PC-3 (cell line): Measurements from ENCODE around the gene STPG4. TPM values are rescaled to one million over a fixed set of nuclear protein-coding genes. Genes with fewer than 3 reads are reported as not detected.

ENCODE experiments used
- ATAC-seq: fragments of 200-7000 bp; cut with Tn5 transposase; 2 replicates; pipeline ENCODE4 v1.9.1; 2020; ENCODE audit warnings: mild to moderate bottlenecking, moderate library complexity
- BruUV-seq: library from RNA; stranded (reverse); fragments of 400-500 nt; replicated peaks from 2 replicates; lab custom pipeline; 2021; lab: Mats Ljungman, UMichigan
- CTCF ChIA-PET: fragments of 300-600 bp; sonication (Branson Sonifier 250); formaldehyde crosslinking; loops from one replicate; lab custom pipeline; 2022; ENCODE audit warnings: antibody characterized with exemption; lab: Charles Lee
- POLR2A ChIA-PET: fragments of 300-600 bp; sonication (Branson Sonifier 250); formaldehyde crosslinking; loops from one replicate; lab custom pipeline; 2022; ENCODE audit warnings: antibody characterized with exemption; ENCODE audit not compliant: unreplicated experiment; lab: Charles Lee
- DNase-seq: peaks from one replicate; pipeline ENCODE4 v3.0.0-alpha.2; 2015
- H2AFZ ChIP-seq: fragments of 300-600 bp; sonication (generic); 2 replicates; pipeline ENCODE4 v1.6.0; 2016; ENCODE audit warnings: antibody characterized with exemption, low read length
- H3F3A ChIP-seq: fragments of 300-600 bp; sonication (generic); one replicate; pipeline ENCODE4 v1.6.0; 2017; ENCODE audit warnings: antibody characterized with exemption, low read length, control low read depth, mild to moderate bottlenecking; ENCODE audit not compliant: unreplicated experiment
- H3K27ac ChIP-seq: fragments of 300-600 bp; sonication (generic); 2 replicates; pipeline ENCODE4 v1.5.1; 2016; ENCODE audit warnings: mild to moderate bottlenecking, low read length
- H3K27me3 ChIP-seq: fragments of 300-600 bp; sonication (generic); 2 replicates; pipeline ENCODE4 v1.6.1; 2016; ENCODE audit warnings: low read length, mixed read lengths
- H3K36me3 ChIP-seq: fragments of 300-600 bp; sonication (generic); 2 replicates; pipeline ENCODE4 v1.6.1; 2016; ENCODE audit warnings: low read depth, mixed run types, low read length, mixed read lengths
- H3K4me1 ChIP-seq: fragments of 300-600 bp; sonication (generic); 2 replicates; pipeline ENCODE4 v1.5.1; 2016; ENCODE audit warnings: low read length; ENCODE audit not compliant: insufficient read depth
- H3K4me2 ChIP-seq: fragments of 300-600 bp; sonication (generic); 2 replicates; pipeline ENCODE4 v1.6.0; 2016; ENCODE audit warnings: low read length
- H3K4me3 ChIP-seq: fragments of 300-600 bp; sonication (generic); 2 replicates; pipeline ENCODE4 v1.5.1; 2016; ENCODE audit warnings: mild to moderate bottlenecking, low read length, mixed read lengths
- H3K79me2 ChIP-seq: fragments of 300-600 bp; sonication (generic); 2 replicates; pipeline ENCODE4 v1.6.1; 2017; ENCODE audit warnings: low read length, mixed read lengths
- H3K9ac ChIP-seq: fragments of 300-600 bp; sonication (generic); 2 replicates; pipeline ENCODE4 v1.6.0; 2016; ENCODE audit warnings: mild to moderate bottlenecking, low read length
- H3K9me2 ChIP-seq: fragments of 300-600 bp; sonication (generic); replicated peaks from 2 replicates; pipeline ENCODE4 v1.6.1; 2016; ENCODE audit warnings: mixed run types, low read length, mixed read lengths
- H3K9me3 ChIP-seq: fragments of 300-600 bp; sonication (generic); 2 replicates; pipeline ENCODE4 v1.6.1; 2016; ENCODE audit warnings: low read length, mixed read lengths
- H4K20me1 ChIP-seq: fragments of 300-600 bp; sonication (generic); 2 replicates; pipeline ENCODE4 v1.6.1; 2016; ENCODE audit warnings: low read length, mixed read lengths
- EZH2 ChIP-seq: fragments of 300-600 bp; sonication (generic); IDR thresholded peaks from one replicate; pipeline ENCODE4 v1.6.1; 2017; ENCODE audit warnings: antibody characterized with exemption, mild to moderate bottlenecking, low read length; ENCODE audit not compliant: unreplicated experiment
- EZH2phosphoT487 ChIP-seq: fragments of 300-600 bp; sonication (generic); IDR thresholded peaks from 2 replicates; pipeline ENCODE4 v1.6.1; 2018; ENCODE audit warnings: mild to moderate bottlenecking, antibody characterized with exemption, low read length, borderline replicate concordance
- intact Hi-C: fragments of 100-400 bp; cut with micrococcal nuclease; formaldehyde crosslinking; loops from 2 replicates; pipeline ENCODE4 v1.9.0; 2023
- total RNA-seq: library from RNA; depleted of rRNA; stranded (reverse); fragments of >200 nt; gene quantifications from 2 replicates; pipeline ENCODE4 v1.2.3, GENCODE V29; 2014
- TF ChIP-seq, protein P1 (sequence below): fragments of 300-600 bp; sonication (generic); conservative IDR thresholded peaks from 2 replicates; pipeline ENCODE4 v1.5.1; 2017; ENCODE audit warnings: antibody characterized with exemption, low read depth, mild to moderate bottlenecking, low read length

Gene STPG4
- total RNA-seq, 1 experiment from 2014 or later, result 2.4 TPM

DNA sequence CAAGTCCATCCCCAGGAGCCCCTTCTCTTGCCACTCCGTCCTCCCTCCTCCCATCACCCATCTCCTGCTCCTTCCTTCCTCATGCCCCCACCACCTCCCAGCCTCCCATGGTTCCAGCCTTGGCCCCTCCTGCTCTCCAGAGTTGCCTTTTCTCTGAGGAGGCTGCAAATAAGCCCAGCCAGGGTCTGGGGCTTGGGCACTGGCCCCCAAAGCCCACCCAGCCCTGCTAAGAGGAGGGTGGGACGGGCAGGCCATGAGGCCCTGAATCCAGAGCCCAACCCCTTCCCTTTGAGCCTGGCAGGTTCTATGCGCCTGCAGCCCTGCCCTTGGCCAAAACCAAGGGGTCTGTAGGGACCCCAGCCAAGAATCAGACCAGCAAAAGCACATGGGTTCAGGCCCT, 71.6 kb downstream of the STPG4 start:
- no peaks in the 10 kb centered on the region for H3K79me2 ChIP-seq
- H3F3A ChIP-seq, result no peaks in the 10 kb centered on the region
- TF ChIP-seq, protein P1, sequence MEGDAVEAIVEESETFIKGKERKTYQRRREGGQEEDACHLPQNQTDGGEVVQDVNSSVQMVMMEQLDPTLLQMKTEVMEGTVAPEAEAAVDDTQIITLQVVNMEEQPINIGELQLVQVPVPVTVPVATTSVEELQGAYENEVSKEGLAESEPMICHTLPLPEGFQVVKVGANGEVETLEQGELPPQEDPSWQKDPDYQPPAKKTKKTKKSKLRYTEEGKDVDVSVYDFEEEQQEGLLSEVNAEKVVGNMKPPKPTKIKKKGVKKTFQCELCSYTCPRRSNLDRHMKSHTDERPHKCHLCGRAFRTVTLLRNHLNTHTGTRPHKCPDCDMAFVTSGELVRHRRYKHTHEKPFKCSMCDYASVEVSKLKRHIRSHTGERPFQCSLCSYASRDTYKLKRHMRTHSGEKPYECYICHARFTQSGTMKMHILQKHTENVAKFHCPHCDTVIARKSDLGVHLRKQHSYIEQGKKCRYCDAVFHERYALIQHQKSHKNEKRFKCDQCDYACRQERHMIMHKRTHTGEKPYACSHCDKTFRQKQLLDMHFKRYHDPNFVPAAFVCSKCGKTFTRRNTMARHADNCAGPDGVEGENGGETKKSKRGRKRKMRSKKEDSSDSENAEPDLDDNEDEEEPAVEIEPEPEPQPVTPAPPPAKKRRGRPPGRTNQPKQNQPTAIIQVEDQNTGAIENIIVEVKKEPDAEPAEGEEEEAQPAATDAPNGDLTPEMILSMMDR, result no peak
- TF ChIP-seq EZH2 (no peak), EZH2phosphoT487 (no peak)
- no peak overlapping the region for H2AFZ ChIP-seq
- ChIA-PET CTCF (no interaction called here), POLR2A (no interaction called here)
- H3K4me1 ChIP-seq, result peaks cover 14% of the 10 kb centered on the region
- intact Hi-C loops, result no loop called here
- no peak for ATAC-seq
- no peak overlapping the region for H3K9ac ChIP-seq
- H3K9me2 ChIP-seq, result no peaks in the 10 kb centered on the region
- H4K20me1 ChIP-seq, result no peaks in the 10 kb centered on the region
- no peaks in the 10 kb centered on the region for H3K27me3 ChIP-seq
- no peaks in the 10 kb centered on the region for H3K9me3 ChIP-seq
- no TSS peak for BruUV-seq
- H3K27ac ChIP-seq, result no peak overlapping the region
- no peak overlapping the region for H3K4me2 ChIP-seq
- no peaks in the 10 kb centered on the region for H3K36me3 ChIP-seq
- no peak for DNase-seq
- no peak overlapping the region for H3K4me3 ChIP-seq

DNA sequence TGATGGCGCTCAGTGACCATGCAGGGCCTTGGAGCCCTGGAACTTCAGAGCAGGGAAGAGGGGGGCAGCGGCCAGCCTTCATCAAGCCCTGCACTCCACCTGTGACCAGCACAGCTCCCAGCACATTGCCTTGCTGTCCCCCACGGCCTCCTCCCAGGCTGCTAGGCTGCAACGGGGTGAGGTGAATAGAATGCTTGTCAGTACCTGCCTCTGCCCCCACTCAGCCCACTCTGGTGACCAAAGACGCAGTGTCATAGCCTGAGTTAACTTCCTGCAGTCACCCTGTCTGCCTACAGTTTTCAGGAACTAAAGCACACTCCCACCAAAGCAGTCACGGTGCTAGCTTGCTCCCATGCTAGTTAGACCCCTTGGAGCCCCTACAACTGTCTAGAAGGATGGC, 72.1 kb downstream of the STPG4 start:
- no TSS peak for BruUV-seq
- Histone ChIP-seq H3K4me1 (peaks cover 12% of the 10 kb centered on the region), H3K4me3 (no peak overlapping the region), H3K27me3 (no peaks in the 10 kb centered on the region), H4K20me1 (no peaks in the 10 kb centered on the region), H2AFZ (no peak overlapping the region), H3F3A (no peaks in the 10 kb centered on the region), H3K9ac (no peak overlapping the region), H3K4me2 (no peak overlapping the region), H3K27ac (no peak overlapping the region), H3K9me3 (no peaks in the 10 kb centered on the region), H3K36me3 (no peaks in the 10 kb centered on the region), H3K9me2 (no peaks in the 10 kb centered on the region), H3K79me2 (no peaks in the 10 kb centered on the region)
- ChIA-PET CTCF (no interaction called here), POLR2A (no interaction called here)
- TF ChIP-seq EZH2 (no peak), EZH2phosphoT487 (no peak)
- ATAC-seq (no peak), DNase-seq (no peak)
- intact Hi-C loops, result no loop called here

DNA sequence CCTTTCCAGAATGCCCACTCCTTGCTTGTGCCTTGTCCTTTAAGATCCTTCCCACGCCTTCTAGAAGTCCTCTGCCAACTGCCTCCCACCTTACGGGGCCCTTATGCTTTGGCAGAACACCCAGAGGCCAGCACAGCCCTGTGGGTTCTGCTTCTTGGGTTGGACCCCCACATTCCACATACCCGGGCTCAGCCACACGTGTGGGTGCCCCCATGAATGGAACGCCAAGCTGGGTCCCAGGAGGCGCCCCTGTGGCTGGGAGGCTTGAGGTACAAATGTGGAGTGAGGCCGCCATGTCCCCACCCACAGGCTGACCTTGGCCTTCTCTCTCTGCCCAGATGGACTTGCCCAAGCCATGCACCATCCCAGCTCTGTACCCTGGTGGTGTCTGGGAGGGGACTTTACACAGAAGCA, 74.2 kb downstream of the STPG4 start:
- POLR2A ChIA-PET, result no interaction called here
- no peak overlapping the region for H3K4me2 ChIP-seq

More for the DNA sequence above, 74.2 kb downstream of the STPG4 start:
- Histone ChIP-seq H4K20me1 (no peaks in the 10 kb centered on the region), H3K4me3 (no peak overlapping the region), H3K9me3 (no peaks in the 10 kb centered on the region), H3K79me2 (no peaks in the 10 kb centered on the region), H3K4me1 (peaks cover 33% of the 10 kb centered on the region), H3K36me3 (no peaks in the 10 kb centered on the region), H3K27me3 (no peaks in the 10 kb centered on the region), H3K9ac (no peak overlapping the region), H3F3A (no peaks in the 10 kb centered on the region), H2AFZ (no peak overlapping the region), H3K27ac (no peak overlapping the region), H3K9me2 (no peaks in the 10 kb centered on the region)
- TF ChIP-seq EZH2 (no peak), EZH2phosphoT487 (no peak)
- TF ChIP-seq, protein P1, result no peak
- CTCF ChIA-PET, result no interaction called here
- ATAC-seq (no peak), DNase-seq (no peak)
- no TSS peak for BruUV-seq
- intact Hi-C loops, result no loop called here
